Kidney epithelial cell (primary cell): Measurements from ENCODE around the gene CHMP6. TPM values are rescaled to one million over a fixed set of nuclear protein-coding genes. Genes with fewer than 3 reads are reported as not detected.
"Not testable (repeated sequence)": the region's sequence is repeated elsewhere in the genome, so short reads cannot be mapped to it uniquely, and the experiment has no call there.

Experiments
- DNase-seq: peaks from one replicate; pipeline ENCODE4 v3.0.0-alpha.2; 2010; ENCODE audit warnings: low read depth
- H3K27me3 ChIP-seq: 2 replicates; pipeline ENCODE4 v1.6.0; 2011; ENCODE audit warnings: low read length; ENCODE audit not compliant: control insufficient read depth, insufficient read depth
- H3K36me3 ChIP-seq: 2 replicates; pipeline ENCODE4 v1.5.1; 2011; ENCODE audit warnings: low read length; ENCODE audit not compliant: control insufficient read depth, insufficient read depth
- H3K4me3 ChIP-seq: 2 replicates; pipeline ENCODE4 v1.5.1; 2011; ENCODE audit warnings: low read depth, mild to moderate bottlenecking, control low read depth, low read length
- CTCF ChIP-seq: IDR thresholded peaks from 2 replicates; pipeline ENCODE4 v1.5.1; 2011; ENCODE audit warnings: mild to moderate bottlenecking, moderate library complexity, low read length, control low read depth, inconsistent platforms; ENCODE audit not compliant: insufficient read depth, poor library complexity, severe bottlenecking
- total RNA-seq: library from RNA; depleted of rRNA; stranded (reverse); fragments of >200 nt; gene quantifications from 2 replicates; pipeline ENCODE4 v1.2.3, GENCODE V29; 2015

The CHMP6 gene
- total RNA-seq, 1 donor from 2014 or later: 26.6 TPM

- no peak for DNase-seq
- Histone ChIP-seq H3K27me3 (peaks cover 7% of the 10 kb centered on the region), H3K4me3 (no peak overlapping the region), H3K36me3 (no peaks in the 10 kb centered on the region)
- TF ChIP-seq CTCF: no peak
These were observed 19.3 kb downstream of the CHMP6 start for GRCh38 chr17:81010935-81011334.

- H3K36me3 ChIP-seq: no peaks in the 10 kb centered on the region
- H3K4me3 ChIP-seq: no peak overlapping the region
- H3K27me3 ChIP-seq: peaks cover 3% of the 10 kb centered on the region
- no peak for DNase-seq
- TF ChIP-seq CTCF: no peak
These were observed 20.3 kb downstream of the CHMP6 start for GRCh38 chr17:81011951-81012350.

- Histone ChIP-seq H3K4me3 (no peak overlapping the region), H3K36me3 (no peaks in the 10 kb centered on the region), H3K27me3 (peaks cover 3% of the 10 kb centered on the region)
- no peak for DNase-seq
- TF ChIP-seq CTCF: no peak
These were observed 21.2 kb downstream of the CHMP6 start for GRCh38 chr17:81012574-81013447.

GRCh38 chr17:81013642-81014041 lies 22.0 kb downstream of the CHMP6 start:
- Histone ChIP-seq H3K36me3 (no peaks in the 10 kb centered on the region), H3K4me3 (no peak overlapping the region), H3K27me3 (no peaks in the 10 kb centered on the region)
- TF ChIP-seq CTCF: no peak
- no peak for DNase-seq

GRCh38 chr17:81015136-81015535 lies 23.5 kb downstream of the CHMP6 start:
- Histone ChIP-seq H3K36me3 (no peaks in the 10 kb centered on the region), H3K4me3 (no peak overlapping the region), H3K27me3 (no peaks in the 10 kb centered on the region)
- no peak for TF ChIP-seq CTCF
- DNase-seq: no peak

GRCh38 chr17:81016575-81016974 lies 24.9 kb downstream of the CHMP6 start:
- peaks cover 4% of the 10 kb centered on the region for H3K27me3 ChIP-seq
- no peak for TF ChIP-seq CTCF
- no peak for DNase-seq
- no peaks in the 10 kb centered on the region for H3K36me3 ChIP-seq
- H3K4me3 ChIP-seq: no peak overlapping the region

GRCh38 chr17:81017330-81017729 lies 25.7 kb downstream of the CHMP6 start:
- not testable (repeated sequence) for H3K27me3 ChIP-seq, H3K4me3 ChIP-seq, H3K36me3 ChIP-seq, DNase-seq
